GM12878 (cell line): Measurements from ENCODE around the gene ATP5PD. TPM values are rescaled to one million over a fixed set of nuclear protein-coding genes. Genes with fewer than 3 reads are reported as not detected.

Experiments
- ATAC-seq: fragments of 200-7000 bp; cut with Tn5 transposase; 3 replicates; pipeline ENCODE4 v1.9.1; 2020; ENCODE audit warnings: mild to moderate bottlenecking, moderate library complexity
- BruUV-seq: library from RNA; stranded (reverse); fragments of 400-500 nt; replicated peaks from 2 replicates; lab custom pipeline; 2021; lab: Mats Ljungman, UMichigan
- CTCF ChIA-PET: fragments of 300-600 bp; sonication (Branson Sonifier 250); formaldehyde crosslinking; extraction: SDS; loops from one replicate; lab custom pipeline; 2021; ENCODE audit warnings: inconsistent platforms; lab: Yijun Ruan, JAX
- POLR2A ChIA-PET: fragments of 350-600 bp; formaldehyde crosslinking; extraction: SDS; loops from one replicate; lab custom pipeline; 2021; ENCODE audit warnings: inconsistent platforms; lab: Charles Lee
- RAD21 ChIA-PET: fragments of 300-600 bp; sonication (Branson Sonifier 250); formaldehyde crosslinking; loops from one replicate; lab custom pipeline; 2023; ENCODE audit warnings: antibody characterized with exemption; ENCODE audit not compliant: unreplicated experiment; lab: Charles Lee
- SMC1A ChIA-PET: fragments of 300-600 bp; sonication (Branson Sonifier 250); formaldehyde crosslinking; loops from one replicate; lab custom pipeline; 2023; ENCODE audit not compliant: unreplicated experiment, uncharacterized antibody; lab: Charles Lee
- DNase-seq: peaks from one replicate; pipeline ENCODE4 v3.0.0-alpha.2; 2011; ENCODE audit warnings: low read depth, low spot score
- FAIRE-seq: peaks from 3 replicates; lab custom pipeline; 2011; peaks lifted over from hg19 to GRCh38; lab: Jason Lieb, UNC
- H2AFZ ChIP-seq: 2 replicates; pipeline ENCODE4 v1.6.0; 2011; ENCODE audit warnings: low read depth, low read length, control low read depth; ENCODE audit not compliant: control insufficient read depth
- H3K27ac ChIP-seq: 2 replicates; pipeline ENCODE4 v1.5.1; 2011; ENCODE audit warnings: control low read depth; ENCODE audit not compliant: control insufficient read depth, insufficient read depth
- H3K27me3 ChIP-seq, 2 experiments: replicated peaks in 1 of 2; 2 replicates each; pipeline versions ENCODE4 v1.6.0 to v1.6.1; 2011; ENCODE audit warnings: low read length in 1 of 2; ENCODE audit not compliant: control insufficient read depth in 2 of 2, insufficient read depth in 2 of 2
- H3K36me3 ChIP-seq, 2 experiments: 2 replicates each; pipeline ENCODE4 v1.5.1; 2011; ENCODE audit warnings: low read length in 1 of 2; ENCODE audit not compliant: control insufficient read depth in 2 of 2, insufficient read depth in 2 of 2
- H3K4me1 ChIP-seq: 2 replicates; pipeline ENCODE4 v1.6.1; 2011; ENCODE audit warnings: mild to moderate bottlenecking, low read length, moderate library complexity, mixed read lengths; ENCODE audit not compliant: control insufficient read depth, insufficient read depth
- H3K4me2 ChIP-seq: 2 replicates; pipeline ENCODE4 v1.6.0; 2011; ENCODE audit warnings: control low read depth; ENCODE audit not compliant: control insufficient read depth, insufficient read depth
- H3K4me3 ChIP-seq: fragments of 200-600 bp; sonication (generic); 2 replicates; pipeline ENCODE4 v1.5.1; 2016
- H3K79me2 ChIP-seq: 2 replicates; pipeline ENCODE4 v1.6.0; 2011; ENCODE audit warnings: low read length; ENCODE audit not compliant: control insufficient read depth, insufficient read depth
- H3K9ac ChIP-seq: 2 replicates; pipeline ENCODE4 v1.8.0; 2011; ENCODE audit warnings: low read length, control low read depth, mixed read lengths; ENCODE audit not compliant: control insufficient read depth, insufficient read depth
- H3K9me3 ChIP-seq: replicated peaks from 3 replicates; pipeline ENCODE4 v1.5.1; 2011; ENCODE audit warnings: mild to moderate bottlenecking, low read length; ENCODE audit not compliant: control insufficient read depth, insufficient read depth
- H4K20me1 ChIP-seq: 2 replicates; pipeline ENCODE4 v1.6.0; 2011; ENCODE audit not compliant: control insufficient read depth, insufficient read depth
- CBFB ChIP-seq: IDR thresholded peaks from 2 replicates; pipeline ENCODE4 v1.6.1; 2016; ENCODE audit warnings: antibody characterized with exemption, low read depth
- CHD1 ChIP-seq: IDR thresholded peaks from 2 replicates; pipeline ENCODE4 v1.6.1; 2012; ENCODE audit warnings: low read depth, low read length, improper control_type of control experiment
- CUX1 ChIP-seq: IDR thresholded peaks from 2 replicates; pipeline ENCODE4 v1.6.1; 2012; ENCODE audit warnings: improper control_type of control experiment, low read depth, low read length; ENCODE audit not compliant: insufficient replicate concordance
- NFYA ChIP-seq: IDR thresholded peaks from 2 replicates; pipeline ENCODE4 v1.6.1; 2011; ENCODE audit warnings: low read depth, mild to moderate bottlenecking, low read length, improper control_type of control experiment, borderline replicate concordance
- RAD21 ChIP-seq: IDR thresholded peaks from 2 replicates; pipeline ENCODE4 v1.6.1; 2011; ENCODE audit warnings: mild to moderate bottlenecking, low read depth, low read length, moderate library complexity; ENCODE audit not compliant: insufficient read depth
- RB1 ChIP-seq: fragments of 450-650 bp; formaldehyde crosslinking; IDR thresholded peaks from 2 replicates; pipeline ENCODE4 v1.6.1; 2017; ENCODE audit warnings: mild to moderate bottlenecking, borderline replicate concordance
- RELB ChIP-seq: fragments of 450-650 bp; IDR thresholded peaks from 2 replicates; pipeline ENCODE4 v1.6.1; 2017; ENCODE audit warnings: low read depth, mild to moderate bottlenecking, moderate library complexity
- SMAD5 ChIP-seq: IDR thresholded peaks from 2 replicates; pipeline ENCODE4 v1.6.1; 2016; ENCODE audit warnings: antibody characterized with exemption, low read depth
- SMARCA5 ChIP-seq: fragments of 450-650 bp; IDR thresholded peaks from 2 replicates; pipeline ENCODE4 v1.6.1; 2017; ENCODE audit warnings: mild to moderate bottlenecking
- SREBF2 ChIP-seq: IDR thresholded peaks from 2 replicates; pipeline ENCODE4 v1.6.1; 2012; ENCODE audit warnings: mild to moderate bottlenecking, low read length
- WGBS: methylation state at CpG from one replicate; pipeline ENCODE4 v1.1.6; 2016; ENCODE audit warnings: low lambda C conversion rate; ENCODE audit not compliant: insufficient replicate concordance, insufficient coverage; ENCODE audit errors: missing lambda C conversion rate; 5-methylcytosine and 5-hydroxymethylcytosine counted together
- in situ Hi-C: fragments of 300-500 bp; cut with MboI; formaldehyde crosslinking; loops from 9 replicates; pipeline ENCODE4 v1.14.3; 2018; ENCODE audit warnings: mixed read lengths
- intact Hi-C: fragments of 100-400 bp; cut with micrococcal nuclease; formaldehyde crosslinking; loops from one replicate; pipeline ENCODE4 v1.14.2; 2022; ENCODE audit not compliant: unreplicated experiment
- polyA plus RNA-seq, 11 experiments: library from polyadenylated mRNA; depleted of rRNA in 4 of 11; unstranded in 6 of 11; stranded (reverse) in 5 of 11; fragments of >200 nt; fragmentation: Nextera tagmentation in 4 of 11; fragmentation: Illumina TruSeq in 1 of 11; extraction: Ambion mirVana in 4 of 11; extraction: Trizol in 1 of 11; gene quantifications; 1 replicate in 1 of 11; 2 replicates in 10 of 11; pipeline versions ENCODE4 v1.2.1 to v1.2.3, GENCODE V29; 2011 to 2016; ENCODE audit warnings: inconsistent platforms in 2 of 11, missing spikeins in 2 of 11, low read depth in 1 of 11
- total RNA-seq, 4 experiments: library from RNA; depleted of rRNA in 3 of 4; stranded (reverse); fragments of >200 nt in 3 of 4; fragmentation: Illumina TruSeq in 1 of 4; extraction: Trizol in 1 of 4; gene quantifications; 2 replicates each; pipeline versions ENCODE4 v1.2.1 to v1.2.3, GENCODE V29; 2013 to 2021
- TF ChIP-seq, protein P1 (sequence below), 3 experiments: IDR thresholded peaks in 2 of 3; conservative IDR thresholded peaks in 1 of 3; 2 replicates each; pipeline ENCODE4 v1.5.1; 2011; ENCODE audit warnings: low read depth in 3 of 3, low read length in 3 of 3, mild to moderate bottlenecking in 3 of 3, control low read depth in 2 of 3, moderate library complexity in 2 of 3, inconsistent platforms in 1 of 3, mixed read lengths in 1 of 3; ENCODE audit not compliant: control insufficient read depth in 2 of 3, insufficient read depth in 1 of 3; ENCODE audit errors: extremely low read depth in 1 of 3
- TF ChIP-seq, protein P2 (sequence below): IDR thresholded peaks from 2 replicates; pipeline ENCODE4 v1.6.1; 2012; ENCODE audit warnings: low read depth, low read length, improper control_type of control experiment
- TF ChIP-seq, protein P3 (sequence below): fragments of 450-650 bp; IDR thresholded peaks from 2 replicates; pipeline ENCODE4 v1.6.1; 2017; ENCODE audit warnings: mild to moderate bottlenecking

Gene ATP5PD
- total and polyA plus RNA-seq, 10 of the 15 experiments (the other 5 are each of a cell fraction or from before 2014, with no cell fraction given), result 172 to 772 (median 321) TPM

- DNase-seq (no peak), FAIRE-seq (no peak), ATAC-seq (no peak)
- WGBS, result 47% methylated on average over 8 of the region's 8 CpGs
- POLR2A ChIA-PET, result interaction anchor here (0.5 to 0.6 kb wide), 3 partner anchors 9 to 110 kb away, joined by 3 to 4 read pairs (median 3); no protein-coding TSS in a partner anchor
- H3K79me2 ChIP-seq, result no peaks in the 10 kb centered on the region
- in situ Hi-C loops (no loop called here), intact Hi-C loops (no loop called here)
- H3K27ac ChIP-seq, result no peak overlapping the region
- no TSS peak for BruUV-seq
- no peak overlapping the region for H2AFZ ChIP-seq
- H3K4me1 ChIP-seq, result no peaks in the 10 kb centered on the region; the same call in 1 of the 2 replicates
- no peaks in the 10 kb centered on the region for H3K27me3 ChIP-seq
- H3K9me3 ChIP-seq, result no peaks in the 10 kb centered on the region
- H3K9ac ChIP-seq, result no peak overlapping the region
- CTCF ChIA-PET, result interaction anchor here (1.1 to 6.2 kb wide), 2 partner anchors 44 to 266 kb away, joined by 3 to 56 read pairs; partner anchors contain the start of gene MIF4GD
- no peak overlapping the region for H3K4me2 ChIP-seq
- SMC1A ChIA-PET, result interaction anchor here (0.9 to 4.1 kb wide), 2 partner anchors 44 kb away, joined by 3 to 20 read pairs; no protein-coding TSS in a partner anchor
- H3K36me3 ChIP-seq, result no peaks in the 10 kb centered on the region
- H3K4me3 ChIP-seq, result no peak overlapping the region
- H4K20me1 ChIP-seq, result no peaks in the 10 kb centered on the region
- RAD21 ChIA-PET, result interaction anchor here (1.0 to 4.4 kb wide), 2 partner anchors 43 to 47 kb away, joined by 3 to 39 read pairs; no protein-coding TSS in a partner anchor
- TF ChIP-seq SMAD5 (no peak), NFYA (no peak), CUX1 (no peak), RELB (no peak), SMARCA5 (no peak), CHD1 (no peak), CBFB (no peak), SREBF2 (no peak), RAD21 (no peak), RB1 (no peak)
- TF ChIP-seq, protein P1, sequence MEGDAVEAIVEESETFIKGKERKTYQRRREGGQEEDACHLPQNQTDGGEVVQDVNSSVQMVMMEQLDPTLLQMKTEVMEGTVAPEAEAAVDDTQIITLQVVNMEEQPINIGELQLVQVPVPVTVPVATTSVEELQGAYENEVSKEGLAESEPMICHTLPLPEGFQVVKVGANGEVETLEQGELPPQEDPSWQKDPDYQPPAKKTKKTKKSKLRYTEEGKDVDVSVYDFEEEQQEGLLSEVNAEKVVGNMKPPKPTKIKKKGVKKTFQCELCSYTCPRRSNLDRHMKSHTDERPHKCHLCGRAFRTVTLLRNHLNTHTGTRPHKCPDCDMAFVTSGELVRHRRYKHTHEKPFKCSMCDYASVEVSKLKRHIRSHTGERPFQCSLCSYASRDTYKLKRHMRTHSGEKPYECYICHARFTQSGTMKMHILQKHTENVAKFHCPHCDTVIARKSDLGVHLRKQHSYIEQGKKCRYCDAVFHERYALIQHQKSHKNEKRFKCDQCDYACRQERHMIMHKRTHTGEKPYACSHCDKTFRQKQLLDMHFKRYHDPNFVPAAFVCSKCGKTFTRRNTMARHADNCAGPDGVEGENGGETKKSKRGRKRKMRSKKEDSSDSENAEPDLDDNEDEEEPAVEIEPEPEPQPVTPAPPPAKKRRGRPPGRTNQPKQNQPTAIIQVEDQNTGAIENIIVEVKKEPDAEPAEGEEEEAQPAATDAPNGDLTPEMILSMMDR (IDR thresholded peaks at IDR 0.05 in 2 of 3, conservative IDR thresholded peaks at IDR 0.05 in 1 of 3; ENCODE audit: control insufficient read depth in 2 of 3, extremely low read depth in 1 of 3, insufficient read depth in 1 of 3, low read depth in 3 of 3, low read length in 3 of 3), result no peak
- TF ChIP-seq, protein P2, sequence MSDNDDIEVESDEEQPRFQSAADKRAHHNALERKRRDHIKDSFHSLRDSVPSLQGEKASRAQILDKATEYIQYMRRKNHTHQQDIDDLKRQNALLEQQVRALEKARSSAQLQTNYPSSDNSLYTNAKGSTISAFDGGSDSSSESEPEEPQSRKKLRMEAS, result no peak
- TF ChIP-seq, protein P3, sequence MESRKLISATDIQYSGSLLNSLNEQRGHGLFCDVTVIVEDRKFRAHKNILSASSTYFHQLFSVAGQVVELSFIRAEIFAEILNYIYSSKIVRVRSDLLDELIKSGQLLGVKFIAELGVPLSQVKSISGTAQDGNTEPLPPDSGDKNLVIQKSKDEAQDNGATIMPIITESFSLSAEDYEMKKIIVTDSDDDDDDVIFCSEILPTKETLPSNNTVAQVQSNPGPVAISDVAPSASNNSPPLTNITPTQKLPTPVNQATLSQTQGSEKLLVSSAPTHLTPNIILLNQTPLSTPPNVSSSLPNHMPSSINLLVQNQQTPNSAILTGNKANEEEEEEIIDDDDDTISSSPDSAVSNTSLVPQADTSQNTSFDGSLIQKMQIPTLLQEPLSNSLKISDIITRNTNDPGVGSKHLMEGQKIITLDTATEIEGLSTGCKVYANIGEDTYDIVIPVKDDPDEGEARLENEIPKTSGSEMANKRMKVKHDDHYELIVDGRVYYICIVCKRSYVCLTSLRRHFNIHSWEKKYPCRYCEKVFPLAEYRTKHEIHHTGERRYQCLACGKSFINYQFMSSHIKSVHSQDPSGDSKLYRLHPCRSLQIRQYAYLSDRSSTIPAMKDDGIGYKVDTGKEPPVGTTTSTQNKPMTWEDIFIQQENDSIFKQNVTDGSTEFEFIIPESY, result no peak
Measured at GRCh38 chr17:75005291-75005690, 41.5 kb downstream of the ATP5PD start.
